Activated naive CD8-positive, alpha-beta T cell treated with anti-CD3 and anti-CD28 coated beads, Interleukin-2, amount 50 U/mL, for 16 hours (primary cell): Measurements from ENCODE around the gene HCRTR1.

Experiments used
- DNase-seq: peaks from one replicate; pipeline ENCODE4 v3.0.0-alpha.2; 2020; ENCODE audit warnings: low read depth, low spot score

Gene HCRTR1

DNA sequence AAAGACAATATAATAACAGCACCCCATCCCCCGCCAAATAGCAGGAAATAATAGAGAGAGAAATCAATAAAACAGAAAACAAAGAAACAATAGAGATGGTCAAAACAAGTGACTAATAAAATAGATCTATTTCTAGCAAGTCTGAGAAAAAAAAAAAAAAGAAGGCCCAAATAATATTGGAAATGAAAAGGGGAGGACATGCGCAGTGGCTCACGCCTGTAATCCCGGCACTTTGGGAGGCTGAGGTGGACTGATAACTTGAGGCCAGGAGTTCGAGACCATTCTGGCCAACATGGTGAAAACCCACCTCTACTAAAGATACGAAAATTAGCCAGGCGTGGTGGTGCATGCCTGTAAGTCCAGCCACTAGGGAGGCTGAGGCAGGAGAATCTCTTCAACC lies 18.5 kb upstream of the HCRTR1 start:
- DNase-seq: no peak

DNA sequence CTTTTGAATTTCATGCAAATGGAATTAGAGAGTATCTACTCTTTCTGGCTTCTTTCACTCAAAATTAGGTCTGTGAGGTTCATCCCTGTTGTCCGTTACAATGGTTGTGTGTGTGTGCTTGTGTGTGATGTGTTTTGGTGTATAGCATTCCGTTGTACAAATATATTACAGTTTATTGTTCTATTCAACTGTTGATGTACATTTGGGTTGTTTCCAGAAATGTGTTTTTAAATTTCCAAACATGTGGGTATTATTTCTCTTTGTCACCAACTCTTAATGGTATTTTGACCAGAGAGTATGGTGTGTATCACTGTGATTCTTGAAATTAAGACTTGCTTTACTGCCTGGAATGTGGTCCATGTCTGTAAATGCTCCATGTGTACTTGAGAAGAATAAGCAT lies 16.8 kb upstream of the HCRTR1 start:
- DNase-seq: no peak

DNA sequence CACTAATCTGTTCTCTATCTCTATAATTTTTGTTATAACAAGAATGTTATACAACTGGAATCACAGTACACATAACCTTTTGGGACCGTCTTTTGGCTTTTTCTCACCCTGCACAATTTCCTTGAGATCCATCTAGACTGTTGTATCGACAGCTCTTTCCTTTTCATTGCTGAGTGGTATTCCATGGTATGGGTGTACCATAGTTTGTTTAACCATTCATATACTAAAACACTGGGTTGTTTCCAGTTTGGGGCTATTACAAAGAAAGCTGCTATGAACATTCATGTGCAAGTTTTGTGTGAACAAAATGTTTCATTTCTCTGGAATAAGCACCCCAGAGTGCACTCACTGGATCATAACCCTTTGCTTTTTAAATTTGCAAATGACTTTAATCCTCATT lies 15.4 kb upstream of the HCRTR1 start:
- no peak for DNase-seq

DNA sequence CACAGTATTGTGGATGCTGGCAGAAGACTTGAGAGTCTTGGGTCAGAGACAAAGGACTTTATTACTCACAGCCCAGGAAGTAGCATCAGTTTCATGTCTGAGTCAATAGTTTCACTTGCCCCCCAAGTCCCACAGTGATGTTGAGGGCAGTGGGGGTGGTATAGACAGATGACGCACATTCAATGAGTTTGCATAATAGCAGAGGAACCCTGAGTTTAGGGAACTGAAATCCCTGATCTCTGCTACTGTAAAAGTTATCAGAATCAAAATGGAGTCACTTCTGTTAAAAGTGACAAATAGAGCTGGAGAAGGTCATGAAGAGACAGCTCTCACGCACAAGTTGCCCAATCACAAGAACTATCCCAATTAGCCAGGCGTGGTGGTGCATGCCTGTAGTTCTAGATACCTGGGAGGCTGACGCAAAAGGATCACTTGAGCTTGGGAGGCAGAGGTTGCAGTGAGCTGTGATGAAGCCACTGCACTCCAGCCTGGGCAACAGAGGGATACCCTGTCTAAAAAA lies 11.5 kb upstream of the HCRTR1 start:
- no peak for DNase-seq

DNA sequence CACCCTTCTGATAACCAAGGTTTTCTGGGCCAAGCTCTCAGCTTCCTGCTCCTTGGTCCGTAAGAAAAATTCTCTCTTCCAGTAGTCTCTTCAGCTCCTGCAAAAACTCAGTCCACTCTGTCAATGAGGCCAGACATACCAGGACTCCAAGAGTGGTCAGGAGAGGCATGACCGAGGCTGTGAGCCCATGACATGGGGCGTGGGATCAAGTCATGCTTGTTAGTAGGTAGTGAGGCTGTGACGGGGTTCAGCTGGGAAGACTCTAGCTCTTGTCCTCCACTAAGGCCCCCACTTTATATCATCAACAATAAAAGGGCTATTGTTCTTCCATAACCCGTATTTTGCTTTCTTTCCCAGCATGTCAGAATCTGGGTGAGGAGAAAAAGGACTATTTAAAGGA lies 10.1 kb upstream of the HCRTR1 start:
- DNase-seq: no peak

DNA sequence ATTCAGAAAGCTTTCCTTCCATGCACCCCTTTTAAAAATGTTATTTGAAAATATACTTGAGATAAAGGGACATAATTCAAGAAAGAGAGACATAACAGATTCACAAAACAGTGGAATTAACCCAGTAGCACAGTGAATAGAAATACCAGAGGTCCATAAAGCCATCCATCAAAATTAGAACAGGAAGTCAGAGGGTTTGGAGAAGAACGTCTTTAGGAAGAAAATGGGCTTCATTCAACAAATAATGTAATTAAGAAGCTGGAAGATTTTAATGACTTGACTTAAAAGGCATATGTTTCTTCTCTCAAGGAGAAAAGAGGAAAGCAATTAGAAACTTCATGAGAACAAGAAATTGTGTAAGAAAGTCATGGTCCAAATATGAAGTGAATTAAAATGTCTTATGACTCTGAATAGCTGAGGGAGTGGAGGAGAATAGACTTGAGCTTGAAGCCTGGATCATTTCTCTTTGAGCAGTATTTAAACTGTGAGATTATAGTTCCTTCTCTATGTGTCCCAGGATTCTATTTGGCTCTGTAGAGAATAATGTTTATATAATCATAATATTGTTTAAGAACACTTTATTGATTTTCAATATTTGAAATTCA lies 7.9 kb upstream of the HCRTR1 start:
- DNase-seq: no peak

DNA sequence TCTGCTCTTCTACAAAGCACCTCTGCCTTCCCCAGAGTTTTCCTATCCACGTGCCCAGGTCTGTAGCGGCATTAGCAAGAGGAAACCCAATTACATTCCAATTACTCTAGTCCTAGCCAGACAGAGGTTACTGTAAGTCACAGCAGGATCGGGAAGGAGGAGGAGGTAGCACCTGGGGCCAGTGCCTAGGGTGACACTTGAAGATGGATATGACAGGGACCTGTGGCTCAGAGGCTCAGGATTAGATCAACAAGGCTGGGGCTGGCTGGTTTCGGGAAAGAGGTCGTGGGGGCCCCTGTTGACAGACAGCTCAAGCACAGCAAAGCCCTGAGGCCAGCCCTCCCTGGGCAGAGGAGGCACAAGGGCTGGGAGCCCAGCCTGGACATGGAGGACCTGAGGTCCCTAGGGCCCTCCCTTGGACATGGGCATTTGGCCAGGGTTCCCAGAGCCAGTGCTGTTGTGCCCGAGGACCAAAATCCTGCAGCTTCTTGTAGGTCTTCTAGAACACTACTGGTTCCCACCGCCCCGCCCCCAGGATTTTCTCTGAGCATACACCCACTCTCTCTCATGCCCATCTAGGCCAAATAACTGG lies 3.0 kb upstream of the HCRTR1 start:
- DNase-seq: no peak

DNA sequence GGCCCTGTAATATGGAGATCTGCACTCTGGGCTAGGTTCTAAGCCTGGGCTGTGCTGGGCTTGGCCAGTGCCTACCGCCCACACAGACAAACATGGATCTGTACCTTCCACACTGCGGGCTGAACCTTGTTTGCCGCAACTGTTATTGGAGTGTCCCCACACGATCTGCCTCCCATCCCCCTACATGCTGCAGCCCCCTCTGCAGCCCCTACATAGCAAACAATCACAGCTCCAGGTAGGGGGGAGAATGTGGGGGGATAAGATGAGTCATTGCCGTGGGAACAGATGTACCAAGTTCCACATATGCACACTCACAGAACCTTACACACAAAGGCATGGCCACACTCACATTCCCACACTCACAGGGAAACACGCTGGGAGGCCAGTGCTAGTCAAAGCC lies 2.1 kb upstream of the HCRTR1 start:
- DNase-seq: no peak

DNA sequence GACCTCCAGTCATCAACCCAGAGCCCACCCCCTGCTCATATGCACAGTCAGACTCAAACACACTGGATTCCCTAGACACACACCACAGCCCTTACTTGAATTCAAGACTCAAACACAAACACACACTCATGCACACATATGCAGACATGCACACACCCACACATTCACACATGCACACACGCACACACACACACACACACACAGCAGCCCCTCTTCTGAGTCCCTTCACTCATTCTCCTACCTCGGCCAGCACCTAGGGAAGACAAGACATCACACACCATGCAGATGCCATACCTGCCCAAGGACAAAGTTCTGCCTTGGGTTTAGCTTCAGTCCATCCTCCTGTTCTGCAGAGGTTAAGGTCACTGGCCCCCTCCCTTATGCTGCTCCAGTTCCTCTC lies 1.6 kb upstream of the HCRTR1 start:
- DNase-seq: no peak

DNA sequence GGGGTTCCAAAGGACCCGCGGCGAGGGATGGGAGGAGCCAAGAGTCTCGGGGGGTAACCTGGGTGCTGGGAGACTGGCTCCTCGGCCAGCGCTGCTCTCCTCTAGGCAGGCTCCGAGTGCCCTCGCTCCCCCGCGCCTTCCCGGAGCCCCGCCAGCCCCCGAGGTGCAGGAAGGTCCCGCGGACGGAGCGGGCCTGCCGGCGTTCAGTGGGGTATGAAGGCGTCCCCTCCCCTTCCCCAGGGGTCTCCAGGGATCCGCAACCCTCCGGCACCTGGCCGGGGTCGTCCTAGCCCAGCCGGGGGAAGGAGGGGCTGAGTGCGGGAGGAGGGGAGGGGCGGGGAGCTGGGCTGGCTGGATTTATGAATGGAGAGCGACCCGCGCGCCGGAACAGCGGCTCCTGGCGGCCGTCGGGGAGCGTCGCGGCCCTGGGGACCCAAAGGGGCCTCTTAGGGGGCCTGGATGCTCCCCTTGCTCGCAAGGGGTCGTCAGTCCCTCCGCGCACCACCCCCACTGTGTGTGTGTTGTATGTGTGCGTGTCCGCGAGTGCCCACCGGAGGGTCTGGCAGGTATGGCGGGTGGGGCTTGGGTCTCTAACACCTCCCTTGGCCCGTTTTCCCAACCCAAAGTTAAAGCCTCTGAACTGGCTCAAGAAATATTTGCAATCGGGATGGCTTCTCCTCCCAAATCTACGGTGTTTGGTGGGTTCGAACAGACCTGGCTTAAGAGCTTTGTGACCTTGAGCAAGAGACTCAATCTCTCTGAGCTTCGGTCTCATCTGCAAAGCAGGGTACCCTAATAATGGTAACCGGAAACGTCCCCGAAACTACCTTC lies 642 bp downstream of the HCRTR1 start:
- peak; percentile 20 for DNase-seq

DNA sequence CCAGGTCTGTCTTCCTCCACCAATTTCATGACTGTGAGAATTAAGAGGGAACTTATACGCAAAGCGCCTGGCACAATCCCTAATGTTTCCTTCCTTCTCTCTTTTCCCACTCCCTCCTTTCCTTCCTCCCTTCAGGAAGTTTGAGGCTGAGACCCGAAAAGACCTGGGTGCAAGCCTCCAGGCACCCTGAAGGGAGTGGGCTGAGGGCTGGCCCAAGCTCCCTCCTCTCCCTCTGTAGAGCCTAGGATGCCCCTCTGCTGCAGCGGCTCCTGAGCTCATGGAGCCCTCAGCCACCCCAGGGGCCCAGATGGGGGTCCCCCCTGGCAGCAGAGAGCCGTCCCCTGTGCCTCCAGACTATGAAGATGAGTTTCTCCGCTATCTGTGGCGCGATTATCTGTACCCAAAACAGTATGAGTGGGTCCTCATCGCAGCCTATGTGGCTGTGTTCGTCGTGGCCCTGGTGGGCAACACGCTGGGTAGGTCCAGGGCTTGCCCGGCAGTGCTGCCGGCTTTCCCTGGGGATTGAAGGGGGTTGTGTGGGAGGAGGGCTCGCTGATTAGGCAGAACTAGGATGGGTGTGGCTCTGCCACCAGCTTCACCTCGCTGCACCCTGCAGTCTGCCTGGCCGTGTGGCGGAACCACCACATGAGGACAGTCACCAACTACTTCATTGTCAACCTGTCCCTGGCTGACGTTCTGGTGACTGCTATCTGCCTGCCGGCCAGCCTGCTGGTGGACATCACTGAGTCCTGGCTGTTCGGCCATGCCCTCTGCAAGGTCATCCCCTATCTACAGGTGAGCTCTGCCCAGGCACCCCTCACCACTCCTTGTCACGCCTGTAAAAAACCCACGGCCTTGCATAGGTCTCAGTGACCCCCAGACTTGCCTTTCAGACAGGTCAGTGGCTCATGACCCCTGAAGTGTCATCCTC lies 1.7 kb downstream of the HCRTR1 start:
- DNase-seq: no peak

DNA sequence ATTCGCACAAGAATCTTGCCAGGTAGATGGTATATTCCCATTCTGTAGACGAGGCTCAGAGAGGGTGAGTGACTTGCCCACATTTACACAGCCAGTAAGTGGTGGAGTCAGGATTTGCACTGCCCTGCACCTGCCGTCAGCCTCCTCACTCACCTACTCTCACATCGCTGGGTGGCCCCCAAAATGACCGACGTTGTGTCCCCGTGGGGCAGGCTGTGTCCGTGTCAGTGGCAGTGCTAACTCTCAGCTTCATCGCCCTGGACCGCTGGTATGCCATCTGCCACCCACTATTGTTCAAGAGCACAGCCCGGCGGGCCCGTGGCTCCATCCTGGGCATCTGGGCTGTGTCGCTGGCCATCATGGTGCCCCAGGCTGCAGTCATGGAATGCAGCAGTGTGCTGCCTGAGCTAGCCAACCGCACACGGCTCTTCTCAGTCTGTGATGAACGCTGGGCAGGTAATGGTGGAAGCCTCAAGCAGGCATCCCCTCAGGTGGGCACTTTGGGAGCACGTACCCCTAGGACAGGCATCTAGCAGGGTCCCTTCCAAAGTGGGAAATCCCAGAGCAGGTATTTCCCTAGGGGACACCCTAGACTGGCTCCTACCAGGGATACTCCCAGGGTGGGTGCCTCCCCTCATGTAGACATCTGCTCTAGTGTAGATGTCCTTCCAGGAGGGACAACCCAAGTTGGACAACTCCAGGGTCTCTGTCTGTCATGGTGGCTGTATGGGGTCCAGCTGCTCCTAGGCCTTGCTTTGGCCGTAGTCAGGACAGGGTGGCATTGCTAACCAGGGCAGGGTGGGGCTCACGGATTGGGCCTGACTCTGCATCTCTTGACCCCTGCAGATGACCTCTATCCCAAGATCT lies 3.4 kb downstream of the HCRTR1 start:
- DNase-seq: no peak

DNA sequence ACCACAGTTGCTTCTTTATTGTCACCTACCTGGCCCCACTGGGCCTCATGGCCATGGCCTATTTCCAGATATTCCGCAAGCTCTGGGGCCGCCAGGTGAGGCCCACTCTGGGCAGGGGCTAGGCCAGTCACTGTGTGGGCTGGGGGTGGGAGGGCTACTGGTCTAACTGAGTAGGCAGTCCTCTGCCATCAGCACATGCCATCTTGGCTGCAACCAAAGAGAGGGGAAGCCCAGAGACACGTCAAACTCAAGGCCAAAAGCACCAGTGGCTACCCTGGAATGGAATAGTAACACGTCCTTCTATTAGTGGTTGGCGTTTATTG lies 4.0 kb downstream of the HCRTR1 start:
- DNase-seq: no peak

DNA sequence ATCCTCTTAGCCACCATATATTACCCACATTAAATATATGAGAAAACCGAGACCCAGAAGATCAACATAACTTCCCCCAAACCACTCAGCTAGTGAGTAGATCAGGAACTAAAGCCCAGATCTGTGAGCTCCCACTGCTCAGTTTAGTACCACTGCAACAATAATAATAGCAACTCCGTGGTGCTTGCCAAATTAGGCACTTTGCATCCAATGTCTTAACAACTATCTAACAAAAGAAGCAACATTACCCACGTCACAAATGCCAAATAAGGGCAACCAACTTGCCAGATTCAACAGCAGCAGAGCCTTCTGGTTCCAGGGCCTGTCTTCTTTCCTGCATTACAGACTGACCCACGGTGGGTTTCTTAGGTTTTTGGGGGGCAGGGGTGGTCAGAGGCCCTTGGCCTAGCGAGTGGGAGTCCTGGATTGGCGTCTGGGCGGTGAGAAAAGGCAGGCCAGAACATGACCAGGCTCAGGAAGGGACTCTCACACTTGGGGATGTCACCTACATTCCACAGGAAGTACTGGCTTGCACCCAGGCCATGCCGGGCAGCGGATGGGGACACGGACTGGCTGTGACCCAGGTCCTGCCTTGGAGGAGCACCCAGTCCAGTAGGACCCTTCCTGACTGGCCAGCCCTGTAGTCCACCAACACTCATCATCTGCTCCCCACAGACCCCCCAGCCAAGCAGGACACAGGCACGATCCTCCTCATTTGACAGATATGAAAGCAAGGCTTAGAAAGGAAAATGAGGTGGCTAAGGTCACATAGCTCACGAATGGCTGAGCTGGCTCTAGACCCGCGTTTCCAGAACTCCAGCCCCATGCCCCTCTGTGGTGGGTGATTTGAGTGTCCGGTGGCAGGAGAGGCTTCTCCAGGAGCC lies 4.6 kb downstream of the HCRTR1 start:
- no peak for DNase-seq

DNA sequence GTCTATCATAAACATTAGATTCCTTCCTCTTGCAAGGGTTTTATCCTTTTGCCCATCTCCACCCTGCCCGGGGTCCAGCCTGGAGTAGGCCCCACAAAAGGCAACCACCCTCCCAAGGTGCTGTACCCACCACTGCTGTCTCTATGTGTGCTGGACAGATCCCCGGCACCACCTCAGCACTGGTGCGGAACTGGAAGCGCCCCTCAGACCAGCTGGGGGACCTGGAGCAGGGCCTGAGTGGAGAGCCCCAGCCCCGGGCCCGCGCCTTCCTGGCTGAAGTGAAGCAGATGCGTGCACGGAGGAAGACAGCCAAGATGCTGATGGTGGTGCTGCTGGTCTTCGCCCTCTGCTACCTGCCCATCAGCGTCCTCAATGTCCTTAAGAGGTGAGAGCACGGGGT lies 5.9 kb downstream of the HCRTR1 start:
- no peak for DNase-seq

DNA sequence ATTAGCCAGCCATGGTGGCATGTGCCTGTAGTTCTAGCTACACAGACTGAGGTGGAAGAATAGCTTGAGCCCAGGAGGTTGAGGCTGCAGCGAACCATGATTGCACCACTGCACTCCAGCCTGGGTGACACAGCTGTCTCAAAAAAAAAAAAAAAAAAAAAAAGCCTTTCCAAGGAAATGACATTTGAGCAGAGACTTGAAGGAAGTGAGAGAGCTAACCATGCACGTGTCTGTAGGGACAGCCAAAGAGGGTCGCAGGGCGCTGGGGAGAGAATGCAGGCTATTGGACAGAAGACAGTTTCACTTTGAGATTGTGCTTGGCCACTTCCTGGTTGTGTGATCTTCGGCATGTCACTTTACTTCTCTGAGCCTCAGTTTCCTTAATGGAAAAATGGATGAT lies 6.8 kb downstream of the HCRTR1 start:
- DNase-seq: no peak

DNA sequence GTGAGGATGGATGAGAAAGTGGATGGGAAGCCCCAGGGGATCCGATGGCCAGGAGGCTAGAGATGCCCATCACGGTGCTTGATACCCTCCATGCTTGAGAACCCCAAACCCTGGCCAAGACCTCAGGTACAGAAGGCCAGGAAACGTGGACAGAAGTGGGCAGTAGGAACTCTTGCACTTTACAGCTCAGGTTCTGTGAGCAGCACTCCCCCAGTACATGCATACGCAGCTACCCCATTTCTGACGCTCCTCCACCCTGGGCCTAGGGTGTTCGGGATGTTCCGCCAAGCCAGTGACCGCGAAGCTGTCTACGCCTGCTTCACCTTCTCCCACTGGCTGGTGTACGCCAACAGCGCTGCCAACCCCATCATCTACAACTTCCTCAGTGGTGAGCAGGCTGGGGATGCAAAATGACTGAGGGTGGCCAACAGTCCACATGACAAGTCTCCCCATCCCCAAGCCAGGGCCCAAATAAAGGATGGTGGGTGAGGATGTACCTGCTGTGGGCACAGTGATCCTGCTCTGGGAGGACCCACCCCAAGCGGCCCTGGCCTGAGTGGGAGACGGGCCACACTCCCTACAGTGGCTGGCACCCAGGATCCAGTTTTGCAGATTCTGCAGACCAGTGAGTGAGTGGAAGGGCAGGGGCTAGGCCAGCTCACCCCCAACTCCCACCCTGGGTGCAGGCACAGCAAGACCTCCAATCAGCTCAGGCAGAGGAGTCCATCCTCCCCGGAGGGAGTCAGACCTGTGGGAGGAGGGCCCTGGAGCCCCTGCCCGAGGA lies 7.4 kb downstream of the HCRTR1 start:
- no peak for DNase-seq

DNA sequence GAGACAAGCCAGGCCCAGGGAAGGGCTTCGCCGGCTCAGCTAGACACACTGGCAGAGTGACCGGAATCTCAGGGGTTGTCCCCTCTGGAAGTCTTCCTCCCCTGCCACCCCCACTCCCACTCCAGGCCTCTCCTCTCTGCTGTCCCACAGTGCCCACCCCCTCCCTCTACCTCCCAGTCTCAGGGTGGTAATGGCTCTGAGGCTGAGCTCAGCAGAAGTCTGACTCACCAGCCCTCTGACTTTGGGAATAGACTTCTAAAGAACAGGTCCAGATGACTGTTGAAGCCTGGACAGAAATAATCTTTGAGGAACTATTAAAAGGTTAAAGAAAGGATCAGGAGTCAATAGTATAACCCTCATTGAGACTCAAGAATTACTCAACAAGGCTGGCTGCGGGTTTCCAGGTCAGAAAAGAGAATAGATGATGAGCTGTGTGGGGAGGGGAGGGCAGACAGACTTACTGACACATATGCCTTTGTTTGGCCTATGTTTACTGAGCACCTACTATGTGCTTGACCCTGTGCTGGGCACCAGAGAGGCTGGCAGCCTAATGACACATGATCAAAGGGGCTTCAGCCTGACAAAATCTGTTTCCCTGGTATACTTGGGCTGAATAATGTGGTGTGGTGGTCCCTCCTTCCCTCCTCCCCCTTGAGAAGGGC lies 8.2 kb downstream of the HCRTR1 start:
- DNase-seq: no peak
